Uterus (tissue), 4 donors: Measurements from ENCODE around the gene ZNF232. TPM values are rescaled to one million over a fixed set of nuclear protein-coding genes. Genes with fewer than 3 reads are reported as not detected.
"Not testable (repeated sequence)": the region's sequence is repeated elsewhere in the genome, so short reads cannot be mapped to it uniquely, and the experiment has no call there.

ENCODE experiments used
- DNase-seq, 2 donors: peaks; one replicate each; pipeline ENCODE4 v3.0.0-alpha.2; 2019 to 2020
- H3K27ac ChIP-seq, 2 donors: fragments of 200-600 bp; sonication (generic); 1 replicate in 1 of 2; 2 replicates in 1 of 2; pipeline ENCODE4 v1.5.1; 2016 to 2018
- H3K27me3 ChIP-seq, 2 donors: fragments of 200-600 bp; sonication (generic); one replicate each; pipeline ENCODE4 v1.5.1; 2018 to 2019; ENCODE audit warnings: control low read depth in 1 of 2
- H3K36me3 ChIP-seq, 2 donors: fragments of 200-600 bp; sonication (generic); one replicate each; pipeline ENCODE4 v1.5.1; 2019; ENCODE audit warnings: control low read depth in 1 of 2
- H3K4me1 ChIP-seq, 2 donors: fragments of 200-600 bp; sonication (generic); one replicate each; pipeline ENCODE4 v1.5.1; 2018 to 2019; ENCODE audit warnings: control low read depth in 1 of 2
- H3K4me3 ChIP-seq, 2 donors: fragments of 200-600 bp; sonication (generic); 1 replicate in 1 of 2; 2 replicates in 1 of 2; pipeline ENCODE4 v1.5.1; 2018 to 2019; ENCODE audit warnings: mild to moderate bottlenecking in 1 of 2
- H3K9me3 ChIP-seq, 2 donors: fragments of 200-600 bp; sonication (generic); one replicate each; pipeline ENCODE4 v1.5.1; 2019; ENCODE audit warnings: control low read depth in 1 of 2
- CTCF ChIP-seq, 4 experiments: fragments of 200-600 bp in 2 of 4; fragments of 450-650 bp in 2 of 4; sonication (generic) in 2 of 4; IDR thresholded peaks; one replicate each; pipeline ENCODE4 v1.5.1; 2016 to 2019; ENCODE audit warnings: antibody characterized with exemption in 4 of 4, mild to moderate bottlenecking in 2 of 4, moderate library complexity in 1 of 4
- POLR2A ChIP-seq, 2 donors: fragments of 450-650 bp; IDR thresholded peaks; one replicate each; pipeline ENCODE4 v1.6.1; 2016; ENCODE audit warnings: antibody characterized with exemption in 2 of 2, mild to moderate bottlenecking in 1 of 2, moderate library complexity in 1 of 2
- intact Hi-C: fragments of 100-400 bp; cut with DNase I; formaldehyde crosslinking; loops from one replicate; pipeline ENCODE4 v1.15.1; 2023; ENCODE audit warnings: low total_unique reads
- total RNA-seq, 4 donors: library from RNA; depleted of rRNA in 3 of 4; stranded (reverse); fragments of >200 nt in 3 of 4; gene quantifications; one replicate each; pipeline versions ENCODE4 v1.1.0 to v1.2.4, GENCODE V29; 2014 to 2023
- donor health status: DM: yes; HTN: yes; CAD: no.

The ZNF232 gene
- total RNA-seq, 4 donors from 2014 or later: 0.51 to 12.7 (median 6.1) TPM

GRCh38 chr17:5126719-5127488 lies 15.2 kb upstream of the ZNF232 start:
- intact Hi-C loops: no loop called here
- DNase-seq: no peak

GRCh38 chr17:5124896-5125295 lies 13.2 kb upstream of the ZNF232 start:
- DNase-seq, H3K9me3 ChIP-seq, H3K27me3 ChIP-seq, intact Hi-C loops, H3K4me1 ChIP-seq, H3K27ac ChIP-seq, H3K36me3 ChIP-seq, H3K4me3 ChIP-seq: not testable (repeated sequence)

More at GRCh38 chr17:5126719-5127488, 15.2 kb upstream of the ZNF232 start:
- Histone ChIP-seq H3K4me3 (no peak overlapping the region), H3K36me3 (no peaks in the 10 kb centered on the region), H3K9me3 (no peaks in the 10 kb centered on the region), H3K4me1 (no peaks in the 10 kb centered on the region), H3K27ac (no peak overlapping the region), H3K27me3 (peaks cover 0 to 4% of the 10 kb centered on the region in 2 donors)
- TF ChIP-seq POLR2A (IDR thresholded peaks at IDR 0.05) (no peak), CTCF (IDR thresholded peaks at IDR 0.05) (no peak)

GRCh38 chr17:5124125-5124760 lies 12.6 kb upstream of the ZNF232 start:
- H3K9me3 ChIP-seq, H3K4me3 ChIP-seq, DNase-seq, H3K27ac ChIP-seq, H3K4me1 ChIP-seq, H3K27me3 ChIP-seq, intact Hi-C loops, H3K36me3 ChIP-seq: not testable (repeated sequence)

GRCh38 chr17:5123343-5124124 lies 11.9 kb upstream of the ZNF232 start:
- intact Hi-C loops: no loop called here

GRCh38 chr17:5122586-5123342 lies 11.1 kb upstream of the ZNF232 start:
- H3K27ac ChIP-seq: no peak overlapping the region
- intact Hi-C loops: no loop called here
- H3K9me3 ChIP-seq: no peaks in the 10 kb centered on the region
- TF ChIP-seq CTCF (IDR thresholded peaks at IDR 0.05) (no peak), POLR2A (IDR thresholded peaks at IDR 0.05) (no peak)
- no peaks in the 10 kb centered on the region for H3K36me3 ChIP-seq
- no peaks in the 10 kb centered on the region for H3K4me1 ChIP-seq
- H3K27me3 ChIP-seq: peaks cover 0 to 4% of the 10 kb centered on the region in 2 donors
- peak overlapping the region; percentile 6 to 22 for H3K4me3 ChIP-seq
- peak in 1 of 2 donors; percentile 12 for DNase-seq

More at GRCh38 chr17:5123343-5124124, 11.9 kb upstream of the ZNF232 start:
- DNase-seq: peak in 1 of 2 donors; percentile 9
- no peaks in the 10 kb centered on the region for H3K4me1 ChIP-seq
- H3K36me3 ChIP-seq: no peaks in the 10 kb centered on the region
- peaks cover 0 to 4% of the 10 kb centered on the region in 2 donors for H3K27me3 ChIP-seq
- peak overlapping the region in 1 of 2 donors; percentile 22 for H3K4me3 ChIP-seq
- no peak for TF ChIP-seq POLR2A (IDR thresholded peaks at IDR 0.05)
- TF ChIP-seq CTCF (IDR thresholded peaks at IDR 0.05): no peak
- H3K9me3 ChIP-seq: no peaks in the 10 kb centered on the region
- no peak overlapping the region for H3K27ac ChIP-seq

GRCh38 chr17:5122056-5122455 lies 10.4 kb upstream of the ZNF232 start:
- H3K9me3 ChIP-seq, H3K4me3 ChIP-seq, intact Hi-C loops, H3K27me3 ChIP-seq, H3K36me3 ChIP-seq, H3K4me1 ChIP-seq, H3K27ac ChIP-seq: not testable (repeated sequence)
- DNase-seq: peak in 1 of 2 donors; percentile 1
